Vagina (tissue), 2 donors: ENCODE data around the gene PHLDA2.

Source experiments
- POLR2A ChIP-seq, 2 donors: fragments of 450-650 bp; IDR thresholded peaks; one replicate each; pipeline ENCODE4 v1.6.1; 2017; ENCODE audit warnings: antibody characterized with exemption in 2 of 2, mild to moderate bottlenecking in 2 of 2, moderate library complexity in 2 of 2
- TF ChIP-seq, protein P1 (sequence below), 3 experiments: fragments of 450-650 bp in 2 of 3; fragments of 200-600 bp in 1 of 3; sonication (generic) in 1 of 3; IDR thresholded peaks; one replicate each; pipeline ENCODE4 v1.5.1; 2017 to 2019; ENCODE audit warnings: antibody characterized with exemption in 3 of 3, mild to moderate bottlenecking in 2 of 3, moderate library complexity in 2 of 3

DNA sequence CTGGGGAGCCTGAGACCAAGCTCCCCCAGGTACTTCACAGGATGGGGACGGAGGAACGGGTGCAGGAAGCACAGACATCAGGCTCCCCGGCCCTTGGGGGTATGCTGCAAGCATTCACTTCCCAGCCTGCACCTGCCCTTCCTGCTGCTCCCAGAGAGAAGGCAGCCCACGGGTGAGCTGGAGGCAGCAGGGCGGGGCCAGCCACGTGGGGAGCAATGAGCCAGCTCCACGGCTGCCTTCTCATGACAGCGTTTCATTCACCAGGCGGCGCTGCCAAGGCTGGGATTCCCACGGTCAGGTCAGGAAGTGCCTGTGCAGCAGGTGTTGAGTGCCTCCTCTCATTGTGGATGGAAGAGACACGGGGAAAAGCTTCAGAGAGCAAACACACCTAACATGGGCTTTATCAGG is 14.5 kb upstream of the PHLDA2 start:
- TF ChIP-seq, protein P1, sequence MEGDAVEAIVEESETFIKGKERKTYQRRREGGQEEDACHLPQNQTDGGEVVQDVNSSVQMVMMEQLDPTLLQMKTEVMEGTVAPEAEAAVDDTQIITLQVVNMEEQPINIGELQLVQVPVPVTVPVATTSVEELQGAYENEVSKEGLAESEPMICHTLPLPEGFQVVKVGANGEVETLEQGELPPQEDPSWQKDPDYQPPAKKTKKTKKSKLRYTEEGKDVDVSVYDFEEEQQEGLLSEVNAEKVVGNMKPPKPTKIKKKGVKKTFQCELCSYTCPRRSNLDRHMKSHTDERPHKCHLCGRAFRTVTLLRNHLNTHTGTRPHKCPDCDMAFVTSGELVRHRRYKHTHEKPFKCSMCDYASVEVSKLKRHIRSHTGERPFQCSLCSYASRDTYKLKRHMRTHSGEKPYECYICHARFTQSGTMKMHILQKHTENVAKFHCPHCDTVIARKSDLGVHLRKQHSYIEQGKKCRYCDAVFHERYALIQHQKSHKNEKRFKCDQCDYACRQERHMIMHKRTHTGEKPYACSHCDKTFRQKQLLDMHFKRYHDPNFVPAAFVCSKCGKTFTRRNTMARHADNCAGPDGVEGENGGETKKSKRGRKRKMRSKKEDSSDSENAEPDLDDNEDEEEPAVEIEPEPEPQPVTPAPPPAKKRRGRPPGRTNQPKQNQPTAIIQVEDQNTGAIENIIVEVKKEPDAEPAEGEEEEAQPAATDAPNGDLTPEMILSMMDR (IDR thresholded peaks at IDR 0.05), result no peak
- no peak for TF ChIP-seq POLR2A (IDR thresholded peaks at IDR 0.05)
